ENCODE measurements around the gene SMAGP. TPM values are rescaled to one million over a fixed set of nuclear protein-coding genes. Genes with fewer than 3 reads are reported as not detected.

Gene SMAGP
- total RNA-seq, 1 experiment from 2014 or later, result 11.6 TPM

DNA sequence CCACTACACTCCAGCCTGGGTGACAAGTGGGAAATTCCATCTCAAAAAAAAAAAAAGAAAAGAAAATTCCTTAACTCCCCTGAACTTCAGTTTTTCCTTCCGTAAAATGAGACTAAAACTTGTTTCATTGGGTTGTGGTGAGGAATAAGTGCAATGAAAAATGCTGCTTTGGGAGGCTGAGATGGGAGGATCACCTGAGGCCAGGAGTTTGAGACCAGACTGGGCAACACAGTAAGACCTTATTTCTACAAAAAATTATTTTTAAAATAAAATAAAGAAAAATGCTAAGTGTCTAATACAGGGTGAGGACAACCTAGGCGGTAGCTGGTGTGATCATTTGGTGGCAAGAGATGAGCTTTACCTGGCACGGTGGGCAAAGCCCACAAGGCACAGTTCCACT lies 6.9 kb downstream of the SMAGP start:
- TF ChIP-seq ELF4 (CRISPR knock-in tag; IDR thresholded peaks at IDR 0.05; ENCODE audit: low read depth) (no peak), TEAD1 (CRISPR knock-in tag; IDR thresholded peaks at IDR 0.05) (no peak), NR2C2 (CRISPR knock-in tag; IDR thresholded peaks at IDR 0.05) (no peak), NR1H2 (CRISPR knock-in tag; IDR thresholded peaks at IDR 0.05) (no peak), ZNF416 (CRISPR knock-in tag; IDR thresholded peaks at IDR 0.05) (no peak), TEAD4 (CRISPR knock-in tag; IDR thresholded peaks at IDR 0.05) (no peak), ZNF263 (CRISPR knock-in tag; IDR thresholded peaks at IDR 0.05; ENCODE audit: low read depth) (no peak)
- TF ChIP-seq, protein P1, sequence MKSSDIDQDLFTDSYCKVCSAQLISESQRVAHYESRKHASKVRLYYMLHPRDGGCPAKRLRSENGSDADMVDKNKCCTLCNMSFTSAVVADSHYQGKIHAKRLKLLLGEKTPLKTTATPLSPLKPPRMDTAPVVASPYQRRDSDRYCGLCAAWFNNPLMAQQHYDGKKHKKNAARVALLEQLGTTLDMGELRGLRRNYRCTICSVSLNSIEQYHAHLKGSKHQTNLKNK (CRISPR knock-in tag; IDR thresholded peaks at IDR 0.05), result no peak
- TF ChIP-seq, protein P2, sequence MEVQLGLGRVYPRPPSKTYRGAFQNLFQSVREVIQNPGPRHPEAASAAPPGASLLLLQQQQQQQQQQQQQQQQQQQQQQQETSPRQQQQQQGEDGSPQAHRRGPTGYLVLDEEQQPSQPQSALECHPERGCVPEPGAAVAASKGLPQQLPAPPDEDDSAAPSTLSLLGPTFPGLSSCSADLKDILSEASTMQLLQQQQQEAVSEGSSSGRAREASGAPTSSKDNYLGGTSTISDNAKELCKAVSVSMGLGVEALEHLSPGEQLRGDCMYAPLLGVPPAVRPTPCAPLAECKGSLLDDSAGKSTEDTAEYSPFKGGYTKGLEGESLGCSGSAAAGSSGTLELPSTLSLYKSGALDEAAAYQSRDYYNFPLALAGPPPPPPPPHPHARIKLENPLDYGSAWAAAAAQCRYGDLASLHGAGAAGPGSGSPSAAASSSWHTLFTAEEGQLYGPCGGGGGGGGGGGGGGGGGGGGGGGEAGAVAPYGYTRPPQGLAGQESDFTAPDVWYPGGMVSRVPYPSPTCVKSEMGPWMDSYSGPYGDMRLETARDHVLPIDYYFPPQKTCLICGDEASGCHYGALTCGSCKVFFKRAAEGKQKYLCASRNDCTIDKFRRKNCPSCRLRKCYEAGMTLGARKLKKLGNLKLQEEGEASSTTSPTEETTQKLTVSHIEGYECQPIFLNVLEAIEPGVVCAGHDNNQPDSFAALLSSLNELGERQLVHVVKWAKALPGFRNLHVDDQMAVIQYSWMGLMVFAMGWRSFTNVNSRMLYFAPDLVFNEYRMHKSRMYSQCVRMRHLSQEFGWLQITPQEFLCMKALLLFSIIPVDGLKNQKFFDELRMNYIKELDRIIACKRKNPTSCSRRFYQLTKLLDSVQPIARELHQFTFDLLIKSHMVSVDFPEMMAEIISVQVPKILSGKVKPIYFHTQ (CRISPR knock-in tag; IDR thresholded peaks at IDR 0.05), result no peak
- TF ChIP-seq, protein P3, sequence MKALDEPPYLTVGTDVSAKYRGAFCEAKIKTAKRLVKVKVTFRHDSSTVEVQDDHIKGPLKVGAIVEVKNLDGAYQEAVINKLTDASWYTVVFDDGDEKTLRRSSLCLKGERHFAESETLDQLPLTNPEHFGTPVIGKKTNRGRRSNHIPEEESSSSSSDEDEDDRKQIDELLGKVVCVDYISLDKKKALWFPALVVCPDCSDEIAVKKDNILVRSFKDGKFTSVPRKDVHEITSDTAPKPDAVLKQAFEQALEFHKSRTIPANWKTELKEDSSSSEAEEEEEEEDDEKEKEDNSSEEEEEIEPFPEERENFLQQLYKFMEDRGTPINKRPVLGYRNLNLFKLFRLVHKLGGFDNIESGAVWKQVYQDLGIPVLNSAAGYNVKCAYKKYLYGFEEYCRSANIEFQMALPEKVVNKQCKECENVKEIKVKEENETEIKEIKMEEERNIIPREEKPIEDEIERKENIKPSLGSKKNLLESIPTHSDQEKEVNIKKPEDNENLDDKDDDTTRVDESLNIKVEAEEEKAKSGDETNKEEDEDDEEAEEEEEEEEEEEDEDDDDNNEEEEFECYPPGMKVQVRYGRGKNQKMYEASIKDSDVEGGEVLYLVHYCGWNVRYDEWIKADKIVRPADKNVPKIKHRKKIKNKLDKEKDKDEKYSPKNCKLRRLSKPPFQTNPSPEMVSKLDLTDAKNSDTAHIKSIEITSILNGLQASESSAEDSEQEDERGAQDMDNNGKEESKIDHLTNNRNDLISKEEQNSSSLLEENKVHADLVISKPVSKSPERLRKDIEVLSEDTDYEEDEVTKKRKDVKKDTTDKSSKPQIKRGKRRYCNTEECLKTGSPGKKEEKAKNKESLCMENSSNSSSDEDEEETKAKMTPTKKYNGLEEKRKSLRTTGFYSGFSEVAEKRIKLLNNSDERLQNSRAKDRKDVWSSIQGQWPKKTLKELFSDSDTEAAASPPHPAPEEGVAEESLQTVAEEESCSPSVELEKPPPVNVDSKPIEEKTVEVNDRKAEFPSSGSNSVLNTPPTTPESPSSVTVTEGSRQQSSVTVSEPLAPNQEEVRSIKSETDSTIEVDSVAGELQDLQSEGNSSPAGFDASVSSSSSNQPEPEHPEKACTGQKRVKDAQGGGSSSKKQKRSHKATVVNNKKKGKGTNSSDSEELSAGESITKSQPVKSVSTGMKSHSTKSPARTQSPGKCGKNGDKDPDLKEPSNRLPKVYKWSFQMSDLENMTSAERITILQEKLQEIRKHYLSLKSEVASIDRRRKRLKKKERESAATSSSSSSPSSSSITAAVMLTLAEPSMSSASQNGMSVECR (CRISPR knock-in tag; IDR thresholded peaks at IDR 0.05; ENCODE audit: borderline replicate concordance), result no peak
- TF ChIP-seq, protein P4, sequence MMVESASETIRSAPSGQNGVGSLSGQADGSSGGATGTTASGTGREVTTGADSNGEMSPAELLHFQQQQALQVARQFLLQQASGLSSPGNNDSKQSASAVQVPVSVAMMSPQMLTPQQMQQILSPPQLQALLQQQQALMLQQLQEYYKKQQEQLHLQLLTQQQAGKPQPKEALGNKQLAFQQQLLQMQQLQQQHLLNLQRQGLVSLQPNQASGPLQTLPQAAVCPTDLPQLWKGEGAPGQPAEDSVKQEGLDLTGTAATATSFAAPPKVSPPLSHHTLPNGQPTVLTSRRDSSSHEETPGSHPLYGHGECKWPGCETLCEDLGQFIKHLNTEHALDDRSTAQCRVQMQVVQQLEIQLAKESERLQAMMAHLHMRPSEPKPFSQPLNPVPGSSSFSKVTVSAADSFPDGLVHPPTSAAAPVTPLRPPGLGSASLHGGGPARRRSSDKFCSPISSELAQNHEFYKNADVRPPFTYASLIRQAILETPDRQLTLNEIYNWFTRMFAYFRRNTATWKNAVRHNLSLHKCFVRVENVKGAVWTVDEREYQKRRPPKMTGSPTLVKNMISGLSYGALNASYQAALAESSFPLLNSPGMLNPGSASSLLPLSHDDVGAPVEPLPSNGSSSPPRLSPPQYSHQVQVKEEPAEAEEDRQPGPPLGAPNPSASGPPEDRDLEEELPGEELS (CRISPR knock-in tag; IDR thresholded peaks at IDR 0.05), result no peak
- TF ChIP-seq, protein P5, sequence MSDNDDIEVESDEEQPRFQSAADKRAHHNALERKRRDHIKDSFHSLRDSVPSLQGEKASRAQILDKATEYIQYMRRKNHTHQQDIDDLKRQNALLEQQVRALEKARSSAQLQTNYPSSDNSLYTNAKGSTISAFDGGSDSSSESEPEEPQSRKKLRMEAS (CRISPR knock-in tag; IDR thresholded peaks at IDR 0.05), result no peak
- TF ChIP-seq, protein P6, sequence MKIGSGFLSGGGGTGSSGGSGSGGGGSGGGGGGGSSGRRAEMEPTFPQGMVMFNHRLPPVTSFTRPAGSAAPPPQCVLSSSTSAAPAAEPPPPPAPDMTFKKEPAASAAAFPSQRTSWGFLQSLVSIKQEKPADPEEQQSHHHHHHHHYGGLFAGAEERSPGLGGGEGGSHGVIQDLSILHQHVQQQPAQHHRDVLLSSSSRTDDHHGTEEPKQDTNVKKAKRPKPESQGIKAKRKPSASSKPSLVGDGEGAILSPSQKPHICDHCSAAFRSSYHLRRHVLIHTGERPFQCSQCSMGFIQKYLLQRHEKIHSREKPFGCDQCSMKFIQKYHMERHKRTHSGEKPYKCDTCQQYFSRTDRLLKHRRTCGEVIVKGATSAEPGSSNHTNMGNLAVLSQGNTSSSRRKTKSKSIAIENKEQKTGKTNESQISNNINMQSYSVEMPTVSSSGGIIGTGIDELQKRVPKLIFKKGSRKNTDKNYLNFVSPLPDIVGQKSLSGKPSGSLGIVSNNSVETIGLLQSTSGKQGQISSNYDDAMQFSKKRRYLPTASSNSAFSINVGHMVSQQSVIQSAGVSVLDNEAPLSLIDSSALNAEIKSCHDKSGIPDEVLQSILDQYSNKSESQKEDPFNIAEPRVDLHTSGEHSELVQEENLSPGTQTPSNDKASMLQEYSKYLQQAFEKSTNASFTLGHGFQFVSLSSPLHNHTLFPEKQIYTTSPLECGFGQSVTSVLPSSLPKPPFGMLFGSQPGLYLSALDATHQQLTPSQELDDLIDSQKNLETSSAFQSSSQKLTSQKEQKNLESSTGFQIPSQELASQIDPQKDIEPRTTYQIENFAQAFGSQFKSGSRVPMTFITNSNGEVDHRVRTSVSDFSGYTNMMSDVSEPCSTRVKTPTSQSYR (CRISPR knock-in tag; IDR thresholded peaks at IDR 0.05), result no peak
- TF ChIP-seq, protein P7, sequence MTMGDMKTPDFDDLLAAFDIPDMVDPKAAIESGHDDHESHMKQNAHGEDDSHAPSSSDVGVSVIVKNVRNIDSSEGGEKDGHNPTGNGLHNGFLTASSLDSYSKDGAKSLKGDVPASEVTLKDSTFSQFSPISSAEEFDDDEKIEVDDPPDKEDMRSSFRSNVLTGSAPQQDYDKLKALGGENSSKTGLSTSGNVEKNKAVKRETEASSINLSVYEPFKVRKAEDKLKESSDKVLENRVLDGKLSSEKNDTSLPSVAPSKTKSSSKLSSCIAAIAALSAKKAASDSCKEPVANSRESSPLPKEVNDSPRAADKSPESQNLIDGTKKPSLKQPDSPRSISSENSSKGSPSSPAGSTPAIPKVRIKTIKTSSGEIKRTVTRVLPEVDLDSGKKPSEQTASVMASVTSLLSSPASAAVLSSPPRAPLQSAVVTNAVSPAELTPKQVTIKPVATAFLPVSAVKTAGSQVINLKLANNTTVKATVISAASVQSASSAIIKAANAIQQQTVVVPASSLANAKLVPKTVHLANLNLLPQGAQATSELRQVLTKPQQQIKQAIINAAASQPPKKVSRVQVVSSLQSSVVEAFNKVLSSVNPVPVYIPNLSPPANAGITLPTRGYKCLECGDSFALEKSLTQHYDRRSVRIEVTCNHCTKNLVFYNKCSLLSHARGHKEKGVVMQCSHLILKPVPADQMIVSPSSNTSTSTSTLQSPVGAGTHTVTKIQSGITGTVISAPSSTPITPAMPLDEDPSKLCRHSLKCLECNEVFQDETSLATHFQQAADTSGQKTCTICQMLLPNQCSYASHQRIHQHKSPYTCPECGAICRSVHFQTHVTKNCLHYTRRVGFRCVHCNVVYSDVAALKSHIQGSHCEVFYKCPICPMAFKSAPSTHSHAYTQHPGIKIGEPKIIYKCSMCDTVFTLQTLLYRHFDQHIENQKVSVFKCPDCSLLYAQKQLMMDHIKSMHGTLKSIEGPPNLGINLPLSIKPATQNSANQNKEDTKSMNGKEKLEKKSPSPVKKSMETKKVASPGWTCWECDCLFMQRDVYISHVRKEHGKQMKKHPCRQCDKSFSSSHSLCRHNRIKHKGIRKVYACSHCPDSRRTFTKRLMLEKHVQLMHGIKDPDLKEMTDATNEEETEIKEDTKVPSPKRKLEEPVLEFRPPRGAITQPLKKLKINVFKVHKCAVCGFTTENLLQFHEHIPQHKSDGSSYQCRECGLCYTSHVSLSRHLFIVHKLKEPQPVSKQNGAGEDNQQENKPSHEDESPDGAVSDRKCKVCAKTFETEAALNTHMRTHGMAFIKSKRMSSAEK (CRISPR knock-in tag; IDR thresholded peaks at IDR 0.05; ENCODE audit: borderline replicate concordance), result no peak

More for the DNA sequence above, 6.9 kb downstream of the SMAGP start:
- Mint-ChIP-seq H3K9me3 (no peaks in the 10 kb centered on the region), H3K4me3 (no peak overlapping the region), H3K27me3 (ENCODE audit: low read depth) (no peaks in the 10 kb centered on the region), H3K4me1 (peaks cover 11% of the 10 kb centered on the region), H3K27ac (no peak overlapping the region), H3K36me3 (no peaks in the 10 kb centered on the region)
- ChIA-PET POLR2A (interaction anchor here (1.3 kb wide), 1 partner anchor 180 kb away, joined by 5 read pairs; the partner anchor contains the start of gene CSRNP2), CTCF (interaction anchor here (1.2 to 1.3 kb wide), 3 partner anchors 78 to 82 kb away, joined by 5 to 15 read pairs (median 6); no protein-coding TSS in a partner anchor)
- ATAC-seq (no peak), DNase-seq (ENCODE audit: low spot score) (no peak)
